Measurements from ENCODE around the gene PDHB.
A peak's percentile ranks its signal among the peaks of the same experiment; 100 is the strongest.

PDHB gene

GRCh38 chr3:58470363-58471024, 36.9 kb upstream of the PDHB start:
- H3K27me3 ChIP-seq (ENCODE audit: low read depth, low read length), result no peaks in the 10 kb centered on the region
- H3K79me2 ChIP-seq (ENCODE audit: low read length), result no peaks in the 10 kb centered on the region
- peaks cover 20% of the 10 kb centered on the region for H3K4me1 ChIP-seq (ENCODE audit: low read length)
- no peaks in the 10 kb centered on the region for H4K20me1 ChIP-seq (ENCODE audit: insufficient read depth, low read length)
- H3K9ac ChIP-seq (ENCODE audit: low read length), result no peak overlapping the region
- no peak overlapping the region for H3K4me3 ChIP-seq (ENCODE audit: low read length)
- no peak overlapping the region for H3K4me2 ChIP-seq (ENCODE audit: low read length)
- H2AFZ ChIP-seq (ENCODE audit: low read depth, low read length), result no peak overlapping the region
- H3K36me3 ChIP-seq (replicated peaks; ENCODE audit: low read depth, low read length), result no peaks in the 10 kb centered on the region
- H3K27ac ChIP-seq (ENCODE audit: low read length), result no peak overlapping the region
- no peak for TF ChIP-seq CTCF (IDR thresholded peaks at IDR 0.05; ENCODE audit: low read depth, low read length)
- no peak for TF ChIP-seq EZH2phosphoT487 (IDR thresholded peaks at IDR 0.05; ENCODE audit: low read depth)
- H3K9me3 ChIP-seq (ENCODE audit: insufficient read depth, low read length), result no peaks in the 10 kb centered on the region

DNA sequence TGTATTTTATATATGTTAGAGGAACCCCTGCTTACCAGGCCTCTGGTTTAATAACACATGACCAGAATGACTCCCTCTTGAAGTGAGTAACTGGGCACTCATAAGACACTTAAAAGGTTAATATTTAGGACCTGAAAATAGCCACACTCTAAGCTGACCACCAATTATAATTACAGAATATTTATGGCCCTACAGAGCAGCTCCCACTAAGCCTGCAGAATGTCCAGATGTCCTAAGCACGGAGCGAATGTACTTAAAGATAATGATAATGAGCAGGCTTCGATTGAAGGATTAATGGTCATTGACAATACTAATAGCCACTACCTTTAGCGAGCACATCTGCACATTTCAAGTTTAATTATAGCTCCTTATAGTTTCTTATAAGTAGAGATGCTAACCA, 35.5 kb upstream of the PDHB start:
- Histone ChIP-seq H3K4me2 (ENCODE audit: low read length) (no peak overlapping the region), H4K20me1 (ENCODE audit: insufficient read depth, low read length) (no peaks in the 10 kb centered on the region), H3K4me1 (ENCODE audit: low read length) (peaks cover 12% of the 10 kb centered on the region), H3K9ac (ENCODE audit: low read length) (no peak overlapping the region), H3K27ac (ENCODE audit: low read length) (no peak overlapping the region), H3K79me2 (ENCODE audit: low read length) (no peaks in the 10 kb centered on the region), H3K9me3 (ENCODE audit: insufficient read depth, low read length) (no peaks in the 10 kb centered on the region), H3K36me3 (replicated peaks; ENCODE audit: low read depth, low read length) (no peaks in the 10 kb centered on the region), H2AFZ (ENCODE audit: low read depth, low read length) (no peak overlapping the region), H3K27me3 (ENCODE audit: low read depth, low read length) (no peaks in the 10 kb centered on the region), H3K4me3 (ENCODE audit: low read length) (no peak overlapping the region)
- TF ChIP-seq EZH2phosphoT487 (IDR thresholded peaks at IDR 0.05; ENCODE audit: low read depth), result no peak
- no peak for TF ChIP-seq CTCF (IDR thresholded peaks at IDR 0.05; ENCODE audit: low read depth, low read length)

DNA sequence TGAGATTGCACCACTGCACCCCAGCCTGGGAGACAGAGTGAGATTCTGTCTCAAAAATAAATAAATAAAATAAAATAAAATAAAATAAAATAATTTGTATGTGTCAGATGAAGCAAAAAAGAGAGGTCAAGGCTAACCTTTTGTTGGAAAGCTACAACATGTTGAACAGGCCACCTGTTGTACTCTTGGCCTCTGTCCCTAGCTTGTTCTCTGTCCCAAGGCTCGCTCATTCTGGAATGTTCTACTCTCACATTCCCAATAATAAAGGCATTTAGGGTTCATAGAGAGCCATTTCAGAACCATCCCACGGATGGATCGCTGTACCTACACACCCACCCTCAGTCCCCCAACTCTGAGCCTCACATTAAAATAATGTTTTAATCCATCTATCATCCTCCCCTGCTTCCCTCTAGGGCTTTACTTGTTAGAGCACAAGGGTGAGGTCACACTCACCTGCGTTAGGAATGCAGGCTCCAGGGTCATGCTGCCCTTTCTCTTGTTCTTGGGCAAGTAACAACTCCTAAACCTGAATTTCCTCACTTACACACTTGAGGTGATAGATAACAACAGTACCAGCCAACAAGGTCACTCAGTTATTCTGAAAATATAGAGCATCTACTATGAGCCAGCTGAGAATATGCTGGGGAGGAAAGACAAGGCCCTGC, 33.4 kb upstream of the PDHB start:
- Histone ChIP-seq H3K4me2 (ENCODE audit: low read length) (no peak overlapping the region), H3K27ac (ENCODE audit: low read length) (no peak overlapping the region), H3K27me3 (ENCODE audit: low read depth, low read length) (no peaks in the 10 kb centered on the region), H3K4me3 (ENCODE audit: low read length) (no peak overlapping the region), H3K36me3 (replicated peaks; ENCODE audit: low read depth, low read length) (no peaks in the 10 kb centered on the region), H3K4me1 (ENCODE audit: low read length) (peaks cover 20% of the 10 kb centered on the region), H4K20me1 (ENCODE audit: insufficient read depth, low read length) (no peaks in the 10 kb centered on the region), H2AFZ (ENCODE audit: low read depth, low read length) (no peak overlapping the region), H3K79me2 (ENCODE audit: low read length) (no peaks in the 10 kb centered on the region), H3K9ac (ENCODE audit: low read length) (no peak overlapping the region), H3K9me3 (ENCODE audit: insufficient read depth, low read length) (no peaks in the 10 kb centered on the region)
- TF ChIP-seq CTCF (IDR thresholded peaks at IDR 0.05; ENCODE audit: low read depth, low read length), result no peak
- TF ChIP-seq EZH2phosphoT487 (IDR thresholded peaks at IDR 0.05; ENCODE audit: low read depth), result no peak

GRCh38 chr3:58464866-58465265, 31.2 kb upstream of the PDHB start:
- H3K4me3 ChIP-seq (ENCODE audit: low read length), result no peak overlapping the region
- no peak overlapping the region for H3K27ac ChIP-seq (ENCODE audit: low read length)
- H3K27me3 ChIP-seq (ENCODE audit: low read depth, low read length), result no peaks in the 10 kb centered on the region
- H3K9me3 ChIP-seq (ENCODE audit: insufficient read depth, low read length), result no peaks in the 10 kb centered on the region
- no peaks in the 10 kb centered on the region for H3K79me2 ChIP-seq (ENCODE audit: low read length)
- peaks cover 14% of the 10 kb centered on the region for H3K4me1 ChIP-seq (ENCODE audit: low read length)
- H3K9ac ChIP-seq (ENCODE audit: low read length), result no peak overlapping the region
- H3K4me2 ChIP-seq (ENCODE audit: low read length), result peak overlapping the region; percentile 18; the same call in 1 of the 2 replicates
- TF ChIP-seq EZH2phosphoT487 (IDR thresholded peaks at IDR 0.05; ENCODE audit: low read depth) (no peak), CTCF (IDR thresholded peaks at IDR 0.05; ENCODE audit: low read depth, low read length) (no peak)
- H4K20me1 ChIP-seq (ENCODE audit: insufficient read depth, low read length), result no peaks in the 10 kb centered on the region
- no peaks in the 10 kb centered on the region for H3K36me3 ChIP-seq (replicated peaks; ENCODE audit: low read depth, low read length)
- H2AFZ ChIP-seq (ENCODE audit: low read depth, low read length), result no peak overlapping the region

Data from OCI-LY3 (cell line).